Measurements from ENCODE around the gene IGIP.

Gene IGIP

DNA sequence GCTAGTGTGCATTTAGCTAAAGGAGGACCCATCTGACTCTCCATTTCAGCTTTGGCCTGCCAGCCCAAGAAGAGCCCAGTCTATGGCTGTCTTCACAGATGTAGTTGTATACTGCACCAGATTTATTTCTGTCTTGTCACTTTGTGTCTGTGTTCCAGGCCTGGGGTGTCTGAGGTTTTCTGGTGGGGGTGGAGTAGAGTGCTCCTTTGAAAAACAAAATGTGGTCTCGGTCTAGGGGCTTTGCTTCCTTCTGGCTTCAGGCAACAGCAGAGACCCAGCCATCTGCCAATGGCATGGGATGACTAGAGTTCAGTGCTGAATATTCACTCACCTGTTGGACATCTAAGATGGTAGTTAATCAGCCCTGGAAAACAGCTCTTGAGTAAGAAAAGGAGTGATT is 10.9 kb downstream of the IGIP start:
- H3K4me3 ChIP-seq (ENCODE audit: low read depth, low read length) = no peak overlapping the region
- DNase-seq (ENCODE audit: low read depth) = no peak
- TF ChIP-seq, protein P1, sequence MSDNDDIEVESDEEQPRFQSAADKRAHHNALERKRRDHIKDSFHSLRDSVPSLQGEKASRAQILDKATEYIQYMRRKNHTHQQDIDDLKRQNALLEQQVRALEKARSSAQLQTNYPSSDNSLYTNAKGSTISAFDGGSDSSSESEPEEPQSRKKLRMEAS (IDR thresholded peaks at IDR 0.05; ENCODE audit: low read depth, low read length) = no peak
- TF ChIP-seq MYC (IDR thresholded peaks at IDR 0.05; ENCODE audit: low read depth, low read length) (no peak), POLR2A (IDR thresholded peaks at IDR 0.05; ENCODE audit: extremely low read depth, insufficient read length) (no peak)
- TF ChIP-seq, protein P2, sequence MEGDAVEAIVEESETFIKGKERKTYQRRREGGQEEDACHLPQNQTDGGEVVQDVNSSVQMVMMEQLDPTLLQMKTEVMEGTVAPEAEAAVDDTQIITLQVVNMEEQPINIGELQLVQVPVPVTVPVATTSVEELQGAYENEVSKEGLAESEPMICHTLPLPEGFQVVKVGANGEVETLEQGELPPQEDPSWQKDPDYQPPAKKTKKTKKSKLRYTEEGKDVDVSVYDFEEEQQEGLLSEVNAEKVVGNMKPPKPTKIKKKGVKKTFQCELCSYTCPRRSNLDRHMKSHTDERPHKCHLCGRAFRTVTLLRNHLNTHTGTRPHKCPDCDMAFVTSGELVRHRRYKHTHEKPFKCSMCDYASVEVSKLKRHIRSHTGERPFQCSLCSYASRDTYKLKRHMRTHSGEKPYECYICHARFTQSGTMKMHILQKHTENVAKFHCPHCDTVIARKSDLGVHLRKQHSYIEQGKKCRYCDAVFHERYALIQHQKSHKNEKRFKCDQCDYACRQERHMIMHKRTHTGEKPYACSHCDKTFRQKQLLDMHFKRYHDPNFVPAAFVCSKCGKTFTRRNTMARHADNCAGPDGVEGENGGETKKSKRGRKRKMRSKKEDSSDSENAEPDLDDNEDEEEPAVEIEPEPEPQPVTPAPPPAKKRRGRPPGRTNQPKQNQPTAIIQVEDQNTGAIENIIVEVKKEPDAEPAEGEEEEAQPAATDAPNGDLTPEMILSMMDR (IDR thresholded peaks at IDR 0.05; ENCODE audit: low read depth, low read length) = no peak

DNA sequence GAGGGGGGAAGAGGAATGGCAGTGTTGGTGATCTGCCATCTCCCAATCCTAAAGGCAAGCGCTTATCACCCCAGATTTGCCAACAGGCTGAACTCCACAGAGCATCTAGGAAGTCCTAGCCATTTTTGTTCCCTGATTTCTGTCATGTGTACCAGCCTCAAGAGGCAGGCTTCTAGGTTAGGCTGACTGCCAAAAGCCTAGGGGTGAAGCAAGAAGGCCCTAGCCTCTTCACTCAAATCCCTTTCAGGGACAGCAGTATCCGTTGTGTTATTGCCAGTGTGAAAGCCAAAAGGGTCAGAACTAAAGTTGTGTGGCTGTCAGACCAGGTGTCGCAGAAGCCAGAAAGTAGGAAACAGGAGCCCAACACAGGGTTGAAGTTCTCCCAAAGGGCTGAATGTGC is 14.7 kb downstream of the IGIP start:
- TF ChIP-seq, protein P1 (IDR thresholded peaks at IDR 0.05; ENCODE audit: low read depth, low read length) = no peak
- TF ChIP-seq, protein P2 (IDR thresholded peaks at IDR 0.05; ENCODE audit: low read depth, low read length) = no peak
- TF ChIP-seq POLR2A (IDR thresholded peaks at IDR 0.05; ENCODE audit: extremely low read depth, insufficient read length) (no peak), MYC (IDR thresholded peaks at IDR 0.05; ENCODE audit: low read depth, low read length) (no peak)
- no peak for DNase-seq (ENCODE audit: low read depth)
- H3K4me3 ChIP-seq (ENCODE audit: low read depth, low read length) = no peak overlapping the region

DNA sequence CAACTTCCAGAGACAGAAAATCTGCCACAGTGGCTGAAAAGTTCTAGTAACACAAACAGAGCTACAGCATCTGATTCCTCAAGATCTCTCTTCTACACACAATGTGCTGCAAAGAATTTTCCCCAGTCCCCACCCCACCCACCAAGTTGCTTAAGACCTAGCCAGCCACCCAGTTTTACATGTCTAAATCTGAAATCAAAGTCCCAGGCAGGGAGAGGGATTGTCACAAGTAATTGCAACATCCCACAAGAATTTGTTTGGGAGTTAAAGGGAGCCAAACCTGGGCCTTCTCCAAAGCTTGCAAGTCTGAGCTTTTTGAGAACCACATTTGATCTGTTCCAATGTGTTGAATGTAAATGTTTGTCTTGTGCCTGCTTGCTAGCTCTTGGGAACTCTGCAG is 15.5 kb downstream of the IGIP start:
- TF ChIP-seq, protein P1 (IDR thresholded peaks at IDR 0.05; ENCODE audit: low read depth, low read length) = no peak
- TF ChIP-seq, protein P2 (IDR thresholded peaks at IDR 0.05; ENCODE audit: low read depth, low read length) = no peak
- TF ChIP-seq MYC (IDR thresholded peaks at IDR 0.05; ENCODE audit: low read depth, low read length) = no peak
- TF ChIP-seq POLR2A (IDR thresholded peaks at IDR 0.05; ENCODE audit: extremely low read depth, insufficient read length) = no peak
- DNase-seq (ENCODE audit: low read depth) = no peak
- H3K4me3 ChIP-seq (ENCODE audit: low read depth, low read length) = no peak overlapping the region

DNA sequence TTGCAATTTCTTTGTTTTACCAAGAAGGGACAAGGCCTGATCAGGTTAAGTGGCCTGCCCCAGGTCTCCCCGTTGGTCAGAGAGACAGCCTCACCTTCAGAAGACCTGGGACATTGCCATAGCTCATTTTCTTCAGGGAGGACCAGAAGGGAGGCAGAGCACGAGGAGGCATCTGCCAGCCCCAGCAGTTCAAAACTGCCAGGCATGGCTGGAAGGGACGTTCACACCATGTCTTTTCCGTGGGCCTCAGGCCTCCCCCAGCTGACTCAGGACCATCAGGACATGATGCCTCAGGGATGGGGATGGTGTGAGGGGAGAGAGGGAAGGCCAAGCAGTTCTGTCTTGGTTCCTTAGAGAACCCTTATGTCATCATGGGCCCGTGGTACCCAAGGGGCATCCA is 16.5 kb downstream of the IGIP start:
- TF ChIP-seq POLR2A (IDR thresholded peaks at IDR 0.05; ENCODE audit: extremely low read depth, insufficient read length) (no peak), MYC (IDR thresholded peaks at IDR 0.05; ENCODE audit: low read depth, low read length) (no peak)
- TF ChIP-seq, protein P1 (IDR thresholded peaks at IDR 0.05; ENCODE audit: low read depth, low read length) = no peak
- TF ChIP-seq, protein P2 (IDR thresholded peaks at IDR 0.05; ENCODE audit: low read depth, low read length) = no peak
- DNase-seq (ENCODE audit: low read depth) = no peak
- H3K4me3 ChIP-seq (ENCODE audit: low read depth, low read length) = no peak overlapping the region

DNA sequence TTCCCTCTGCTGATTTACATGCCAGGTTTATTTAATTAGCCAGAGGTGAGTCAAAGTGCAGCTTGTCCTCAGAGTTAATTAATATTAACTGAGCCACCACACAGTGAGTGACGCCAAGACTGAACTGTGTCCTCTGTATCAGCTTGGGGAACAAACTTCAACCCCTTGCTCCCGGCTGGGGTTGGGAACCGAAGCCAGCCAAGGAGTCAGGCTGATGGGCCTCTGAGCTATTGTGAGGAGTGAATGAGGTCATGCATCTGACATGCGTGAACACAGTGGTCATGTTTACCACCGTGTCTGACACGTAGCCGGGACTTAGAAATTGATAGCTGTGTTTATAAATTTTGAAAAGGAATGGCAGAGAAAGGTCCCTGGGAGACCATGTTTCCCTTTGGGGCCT is 17.1 kb downstream of the IGIP start:
- H3K4me3 ChIP-seq (ENCODE audit: low read depth, low read length) = no peak overlapping the region
- DNase-seq (ENCODE audit: low read depth) = no peak
- TF ChIP-seq, protein P2 (IDR thresholded peaks at IDR 0.05; ENCODE audit: low read depth, low read length) = no peak
- TF ChIP-seq POLR2A (IDR thresholded peaks at IDR 0.05; ENCODE audit: extremely low read depth, insufficient read length) (no peak), MYC (IDR thresholded peaks at IDR 0.05; ENCODE audit: low read depth, low read length) (no peak)
- TF ChIP-seq, protein P1 (IDR thresholded peaks at IDR 0.05; ENCODE audit: low read depth, low read length) = no peak

All from NB4 (cell line).